IMR-90 (cell line): Measurements from ENCODE around the gene MACROD1. TPM values are rescaled to one million over a fixed set of nuclear protein-coding genes. Genes with fewer than 3 reads are reported as not detected.

ENCODE experiments used
- ATAC-seq: fragments of 200-7000 bp; cut with Tn5 transposase; 2 replicates; pipeline ENCODE4 v1.9.1; 2020; ENCODE audit warnings: low read depth, mild to moderate bottlenecking, moderate library complexity
- BruUV-seq: library from RNA; stranded (reverse); fragments of 400-500 nt; replicated peaks from 2 replicates; lab custom pipeline; 2021; lab: Mats Ljungman, UMichigan
- CTCF ChIA-PET: fragments of 300-600 bp; formaldehyde crosslinking; extraction: SDS; loops from one replicate; lab custom pipeline; 2021; ENCODE audit warnings: antibody characterized with exemption; lab: Yijun Ruan, JAX
- POLR2A ChIA-PET: fragments of 300-600 bp; sonication (Branson Sonifier 250); formaldehyde crosslinking; loops from one replicate; lab custom pipeline; 2022; ENCODE audit warnings: antibody characterized with exemption; ENCODE audit not compliant: unreplicated experiment; lab: Charles Lee
- DNase-seq: peaks from one replicate; pipeline ENCODE4 v3.0.0; 2013
- H2AFZ ChIP-seq: replicated peaks from 2 replicates; pipeline ENCODE3; 2013; ENCODE audit warnings: low read length, mild to moderate bottlenecking; ENCODE audit not compliant: poor library complexity
- H2AK5ac ChIP-seq: 2 replicates; pipeline ENCODE4 v1.6.1; 2013; ENCODE audit warnings: low read depth, low read length, inconsistent platforms
- H2AK9ac ChIP-seq: replicated peaks from 2 replicates; pipeline ENCODE3; 2013; ENCODE audit warnings: mild to moderate bottlenecking, low read depth, low read length, moderate library complexity; ENCODE audit not compliant: poor library complexity
- H2BK120ac ChIP-seq: 2 replicates; pipeline ENCODE4 v1.6.1; 2013; ENCODE audit warnings: low read depth, low read length, inconsistent platforms
- H2BK15ac ChIP-seq: 3 replicates; pipeline ENCODE4 v1.6.1; 2013; ENCODE audit warnings: low read depth, low read length, inconsistent platforms
- H2BK20ac ChIP-seq: 2 replicates; pipeline ENCODE4 v1.6.1; 2013; ENCODE audit warnings: low read depth, mild to moderate bottlenecking, inconsistent platforms, low read length, moderate library complexity
- H2BK5ac ChIP-seq: 2 replicates; pipeline ENCODE4 v1.6.1; 2013; ENCODE audit warnings: mild to moderate bottlenecking, low read depth, low read length, inconsistent platforms; ENCODE audit not compliant: poor library complexity, severe bottlenecking
- H3K14ac ChIP-seq: replicated peaks from 2 replicates; pipeline ENCODE4 v1.6.1; 2013; ENCODE audit warnings: low read depth, low read length, inconsistent platforms
- H3K18ac ChIP-seq: 2 replicates; pipeline ENCODE4 v1.6.1; 2013; ENCODE audit warnings: low read depth, low read length, control low read depth
- H3K23ac ChIP-seq: 2 replicates; pipeline ENCODE4 v1.6.1; 2013; ENCODE audit warnings: low read depth, low read length, inconsistent platforms
- H3K27ac ChIP-seq: 2 replicates; pipeline ENCODE4 v1.5.1; 2013; ENCODE audit warnings: mild to moderate bottlenecking, control low read depth, low read length; ENCODE audit not compliant: insufficient read depth
- H3K27me3 ChIP-seq: 2 replicates; pipeline ENCODE4 v1.6.1; 2013; ENCODE audit warnings: low read length; ENCODE audit not compliant: control insufficient read depth, insufficient read depth
- H3K36me3 ChIP-seq: 2 replicates; pipeline ENCODE4 v1.6.1; 2013; ENCODE audit warnings: low read length, mixed read lengths; ENCODE audit not compliant: control insufficient read depth, insufficient read depth
- H3K4ac ChIP-seq: 2 replicates; pipeline ENCODE4 v1.6.1; 2013; ENCODE audit warnings: low read depth, low read length, inconsistent platforms
- H3K4me1 ChIP-seq: 2 replicates; pipeline ENCODE4 v1.6.1; 2013; ENCODE audit warnings: low read length, mixed read lengths; ENCODE audit not compliant: control insufficient read depth, insufficient read depth
- H3K4me2 ChIP-seq: 2 replicates; pipeline ENCODE4 v1.6.1; 2013; ENCODE audit warnings: low read depth, mild to moderate bottlenecking, control low read depth, low read length, moderate library complexity
- H3K4me3 ChIP-seq: 2 replicates; pipeline ENCODE4 v1.5.1; 2013; ENCODE audit warnings: low read depth, mild to moderate bottlenecking, control low read depth, low read length, moderate library complexity; ENCODE audit not compliant: insufficient read depth
- H3K56ac ChIP-seq: 2 replicates; pipeline ENCODE4 v1.6.1; 2013; ENCODE audit warnings: low read length, inconsistent platforms; ENCODE audit not compliant: insufficient read depth; ENCODE audit errors: extremely low read depth
- H3K79me1 ChIP-seq, 2 experiments: 2 replicates each; pipeline ENCODE4 v1.6.1; 2013; ENCODE audit warnings: low read length in 2 of 2, inconsistent platforms in 1 of 2, low read depth in 1 of 2
- H3K9ac ChIP-seq: 2 replicates; pipeline ENCODE4 v1.6.1; 2013; ENCODE audit warnings: low read depth, low read length, control low read depth
- H3K9me1 ChIP-seq: 2 replicates; pipeline ENCODE4 v1.6.1; 2013; ENCODE audit warnings: low read length, inconsistent platforms; ENCODE audit not compliant: insufficient read depth
- H3K9me3 ChIP-seq: 2 replicates; pipeline ENCODE4 v1.6.1; 2013; ENCODE audit warnings: low read length; ENCODE audit not compliant: control insufficient read depth, insufficient read depth
- H4K20me1 ChIP-seq: 2 replicates; pipeline ENCODE4 v1.6.1; 2013; ENCODE audit warnings: low read length, inconsistent platforms; ENCODE audit not compliant: insufficient read depth
- H4K5ac ChIP-seq: 2 replicates; pipeline ENCODE4 v1.6.1; 2013; ENCODE audit warnings: mild to moderate bottlenecking, low read depth, low read length, control low read depth
- H4K8ac ChIP-seq, 2 experiments: 2 replicates each; pipeline ENCODE4 v1.6.1; 2013; ENCODE audit warnings: low read depth in 2 of 2, low read length in 2 of 2, control low read depth in 1 of 2, inconsistent platforms in 1 of 2
- H4K91ac ChIP-seq: 2 replicates; pipeline ENCODE4 v1.6.1; 2013; ENCODE audit warnings: low read depth, low read length, inconsistent platforms; ENCODE audit not compliant: insufficient read depth
- BHLHE40 ChIP-seq: fragments of 150-350 bp; IDR thresholded peaks from 2 replicates; pipeline ENCODE4 v1.6.1; 2016; ENCODE audit warnings: mild to moderate bottlenecking, low read depth, low read length
- FOS ChIP-seq: fragments of 150-350 bp; IDR thresholded peaks from 2 replicates; pipeline ENCODE4 v1.6.1; 2016; ENCODE audit warnings: low read depth, low read length
- WGBS, 2 experiments: methylation state at CpG; one replicate each; pipeline versions ENCODE4 v1.1.5 to v1.1.7; 2013; ENCODE audit warnings: missing lambda C conversion rate in 2 of 2; ENCODE audit not compliant: insufficient read length in 1 of 2; ENCODE audit errors: extremely low coverage in 2 of 2; 5-methylcytosine and 5-hydroxymethylcytosine counted together
- dilution Hi-C: fragments of 300-500 bp; cut with HindIII; formaldehyde crosslinking; loops from one replicate; pipeline ENCODE4 v1.14.3; 2018; ENCODE audit warnings: low sequenced_read_pairs; ENCODE audit not compliant: unreplicated experiment
- in situ Hi-C: fragments of 300-500 bp; cut with MboI; formaldehyde crosslinking; loops from 3 replicates; pipeline ENCODE4 v1.14.3; 2019; ENCODE audit warnings: low sequenced_read_pairs, inconsistent platforms, mixed read lengths
- intact Hi-C: fragments of 100-400 bp; cut with micrococcal nuclease; formaldehyde crosslinking; loops from 2 replicates; pipeline ENCODE4 v1.10.0; 2022
- polyA plus RNA-seq, 3 experiments: library from polyadenylated mRNA; depleted of rRNA; stranded (reverse); fragments of >200 nt; gene quantifications; 2 replicates each; pipeline ENCODE4 v1.2.3, GENCODE V29; 2012; ENCODE audit warnings: low replicate concordance in 1 of 3
- total RNA-seq: library from RNA; depleted of rRNA; stranded (reverse); fragments of >200 nt; gene quantifications from 2 replicates; pipeline ENCODE4 v1.2.3, GENCODE V29; 2012

Gene MACROD1
- total and polyA plus RNA-seq, 2 of the 4 experiments (the other 2 are of a cell fraction), result 2.5 to 9.3 TPM

DNA sequence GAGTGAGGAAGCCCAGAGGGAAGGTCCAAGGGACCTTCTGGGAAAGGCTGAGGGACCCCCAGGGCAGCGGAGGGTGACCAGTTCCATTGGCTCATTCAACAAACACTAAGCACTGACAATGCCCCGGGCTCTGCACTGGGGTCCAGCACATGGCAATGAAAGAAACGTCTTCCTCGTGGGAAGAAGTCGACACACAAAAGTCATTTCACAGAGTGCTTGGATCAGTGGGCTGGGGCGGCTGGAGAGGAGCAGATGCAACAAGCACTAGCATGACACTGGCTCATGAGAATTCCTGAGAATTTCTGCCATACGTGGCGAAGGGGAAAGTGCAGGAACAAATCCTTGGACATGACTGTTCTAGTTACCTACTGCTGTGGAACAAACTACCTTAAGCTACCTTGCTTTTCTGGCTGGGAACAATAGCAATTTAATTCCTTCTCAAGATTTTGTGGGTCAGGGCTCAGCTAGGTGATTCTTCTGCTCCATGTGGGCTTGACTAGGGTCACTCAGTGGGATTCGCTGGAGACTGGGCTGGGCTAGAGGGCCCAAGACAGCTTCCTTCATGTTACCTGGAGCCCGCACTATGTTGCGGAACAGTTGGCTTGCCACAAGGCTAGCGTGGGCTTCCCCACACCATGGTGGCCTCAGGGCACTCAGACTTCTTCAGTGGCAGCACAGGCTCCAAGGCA lies 13.2 kb upstream of the MACROD1 start:
- dilution Hi-C loops, result no loop called here
- Histone ChIP-seq H3K9ac (no peak overlapping the region), H2BK120ac (no peak overlapping the region), H3K27me3 (no peaks in the 10 kb centered on the region), H3K79me1 (peaks cover 11 to 41% of the 10 kb centered on the region in 2 experiments; a peak in 2 of 4 replicates), H4K8ac (no peak overlapping the region), H4K91ac (no peak overlapping the region), H4K5ac (no peak overlapping the region), H2BK20ac (no peak overlapping the region), H3K23ac (no peak overlapping the region), H3K27ac (no peak overlapping the region), H3K4me3 (no peak overlapping the region), H2AFZ (no peak overlapping the region), H3K56ac (no peak overlapping the region), H2BK5ac (no peak overlapping the region), H3K4ac (no peak overlapping the region), H3K4me2 (no peak overlapping the region), H2AK5ac (no peak overlapping the region), H3K4me1 (peaks cover 7% of the 10 kb centered on the region; the same call in 1 of the 2 replicates), H3K36me3 (no peaks in the 10 kb centered on the region), H2BK15ac (no peak overlapping the region), H2AK9ac (no peak overlapping the region), H4K20me1 (no peaks in the 10 kb centered on the region; the same call in 1 of the 2 replicates), H3K9me3 (no peaks in the 10 kb centered on the region; the same call in 1 of the 2 replicates), H3K18ac (no peak overlapping the region), H3K9me1 (peaks cover 15% of the 10 kb centered on the region; the same call in 1 of the 2 replicates), H3K14ac (no peak overlapping the region)
- ChIA-PET CTCF (no interaction called here), POLR2A (no interaction called here)
- TF ChIP-seq FOS (no peak), BHLHE40 (no peak)
- DNase-seq, result no peak
- intact Hi-C loops, result no loop called here
- 95% methylated on average over 9 of the region's 12 CpGs; no CpG with 5 or more reads in 1 of the 2 experiments for WGBS, 2 experiments
- ATAC-seq, result no peak
- BruUV-seq, result no TSS peak
- in situ Hi-C loops, result no loop called here
